WERI-Rb-1 (cell line): ENCODE data around the gene DISP3.

Source experiments
- DNase-seq: peaks from one replicate; pipeline ENCODE4 v3.0.0-alpha.2; 2020
- H3K27ac ChIP-seq: fragments of 250-450 bp; sonication (Bioruptor Pico); 2 replicates; pipeline ENCODE4 v1.5.1; 2020; ENCODE audit warnings: mild to moderate bottlenecking, moderate library complexity
- H3K27me3 ChIP-seq: fragments of 250-450 bp; sonication (Bioruptor Pico); 2 replicates; pipeline ENCODE4 v1.5.1; 2021; ENCODE audit warnings: mild to moderate bottlenecking, low read depth, moderate library complexity; ENCODE audit not compliant: insufficient read depth, severe bottlenecking
- H3K36me3 ChIP-seq: fragments of 250-450 bp; sonication (Bioruptor Pico); 2 replicates; pipeline ENCODE4 v1.5.1; 2020; ENCODE audit warnings: mild to moderate bottlenecking, moderate library complexity
- H3K4me3 ChIP-seq: 2 replicates; pipeline ENCODE4 v1.5.1; 2011; ENCODE audit warnings: low read depth, mild to moderate bottlenecking, control low read depth, low read length
- H3K9me3 ChIP-seq: fragments of 250-450 bp; sonication (Bioruptor Pico); 2 replicates; pipeline ENCODE4 v1.5.1; 2021; ENCODE audit warnings: mild to moderate bottlenecking, moderate library complexity; ENCODE audit not compliant: severe bottlenecking
- TF ChIP-seq, protein P1 (sequence below): IDR thresholded peaks from 2 replicates; pipeline ENCODE4 v1.5.1; 2011; ENCODE audit warnings: low read depth, mild to moderate bottlenecking, control low read depth, inconsistent platforms, low read length

The DISP3 gene

DNA sequence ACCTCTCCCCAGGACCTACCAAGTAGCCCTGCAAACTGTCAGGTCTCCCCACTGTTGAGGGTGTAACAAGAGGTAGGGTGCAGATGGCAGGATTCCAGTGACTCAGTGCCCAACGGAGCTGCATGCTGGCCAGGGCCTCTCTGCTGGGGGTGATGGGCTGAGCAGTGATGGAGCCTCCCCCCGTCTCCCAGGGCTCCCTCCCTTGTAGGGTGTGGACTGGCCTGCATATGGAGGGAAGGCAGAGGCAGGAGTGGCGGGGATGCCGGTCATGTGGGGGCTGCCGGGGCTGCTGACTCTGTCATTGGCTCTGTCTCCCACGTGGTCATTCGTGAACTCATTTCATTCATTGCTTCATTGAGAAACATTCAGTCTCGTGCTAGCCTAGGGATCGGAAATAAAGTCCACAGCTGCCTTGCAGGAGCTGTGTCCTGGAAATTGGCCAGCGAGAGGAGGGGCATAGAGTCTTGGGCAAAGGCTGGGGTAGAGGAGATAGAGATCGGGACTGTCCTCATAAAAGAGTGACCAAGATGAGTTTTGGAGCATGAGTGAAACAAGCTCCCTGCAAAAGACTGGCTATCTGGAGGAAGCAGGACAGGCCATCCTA, 22.9 kb upstream of the DISP3 start:
- no peaks in the 10 kb centered on the region for H3K27me3 ChIP-seq
- no peaks in the 10 kb centered on the region for H3K36me3 ChIP-seq
- TF ChIP-seq, protein P1, sequence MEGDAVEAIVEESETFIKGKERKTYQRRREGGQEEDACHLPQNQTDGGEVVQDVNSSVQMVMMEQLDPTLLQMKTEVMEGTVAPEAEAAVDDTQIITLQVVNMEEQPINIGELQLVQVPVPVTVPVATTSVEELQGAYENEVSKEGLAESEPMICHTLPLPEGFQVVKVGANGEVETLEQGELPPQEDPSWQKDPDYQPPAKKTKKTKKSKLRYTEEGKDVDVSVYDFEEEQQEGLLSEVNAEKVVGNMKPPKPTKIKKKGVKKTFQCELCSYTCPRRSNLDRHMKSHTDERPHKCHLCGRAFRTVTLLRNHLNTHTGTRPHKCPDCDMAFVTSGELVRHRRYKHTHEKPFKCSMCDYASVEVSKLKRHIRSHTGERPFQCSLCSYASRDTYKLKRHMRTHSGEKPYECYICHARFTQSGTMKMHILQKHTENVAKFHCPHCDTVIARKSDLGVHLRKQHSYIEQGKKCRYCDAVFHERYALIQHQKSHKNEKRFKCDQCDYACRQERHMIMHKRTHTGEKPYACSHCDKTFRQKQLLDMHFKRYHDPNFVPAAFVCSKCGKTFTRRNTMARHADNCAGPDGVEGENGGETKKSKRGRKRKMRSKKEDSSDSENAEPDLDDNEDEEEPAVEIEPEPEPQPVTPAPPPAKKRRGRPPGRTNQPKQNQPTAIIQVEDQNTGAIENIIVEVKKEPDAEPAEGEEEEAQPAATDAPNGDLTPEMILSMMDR = no peak
- no peak overlapping the region for H3K4me3 ChIP-seq
- H3K27ac ChIP-seq = no peak overlapping the region
- DNase-seq = no peak
- no peaks in the 10 kb centered on the region for H3K9me3 ChIP-seq

DNA sequence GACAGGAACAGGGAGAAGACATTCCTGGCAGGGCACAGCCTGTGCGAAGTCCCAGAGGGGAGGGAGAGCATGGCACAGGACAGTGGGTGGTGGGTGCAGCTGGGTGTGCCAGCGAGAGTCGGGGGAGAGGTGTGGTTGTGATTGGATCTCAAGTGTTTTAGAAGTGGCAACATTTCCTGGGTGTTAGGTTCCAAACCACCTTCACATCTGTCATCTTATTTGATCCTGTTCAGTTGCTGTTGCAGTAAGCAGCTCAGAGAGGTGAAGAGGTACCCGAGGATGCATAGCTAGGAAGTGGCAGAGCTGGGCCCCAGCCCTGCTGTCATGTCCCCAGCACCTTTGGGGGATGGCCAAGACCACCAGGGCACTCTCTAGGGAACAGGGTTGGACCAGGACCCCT, 22.0 kb upstream of the DISP3 start:
- no peaks in the 10 kb centered on the region for H3K27me3 ChIP-seq

DNA sequence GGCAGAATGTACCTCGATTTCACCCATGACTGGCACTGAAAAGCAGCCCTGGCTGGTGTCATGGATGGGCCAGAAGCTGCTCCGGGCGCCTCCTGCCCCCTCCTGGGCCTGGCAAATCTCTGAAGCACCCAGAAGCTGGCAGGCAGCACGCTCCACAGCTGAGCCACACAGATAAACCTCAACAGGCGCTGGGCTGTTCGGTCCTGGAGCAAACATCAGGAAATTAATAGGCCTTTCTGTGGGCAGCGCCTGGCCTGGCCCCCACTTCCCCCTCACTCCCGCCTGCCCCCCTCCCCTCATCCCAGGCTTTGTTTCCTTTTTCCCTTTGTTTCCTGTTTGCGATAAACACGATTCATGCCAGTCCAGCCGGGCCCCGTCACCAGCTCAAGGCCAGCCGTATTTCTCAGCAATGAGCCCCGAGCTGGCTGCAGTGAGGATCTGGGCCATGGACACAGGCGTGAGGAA, 20.1 kb upstream of the DISP3 start:
- peak overlapping the region; percentile 75 for H3K27ac ChIP-seq
- no peak for DNase-seq
- H3K27me3 ChIP-seq = no peaks in the 10 kb centered on the region
- H3K36me3 ChIP-seq = no peaks in the 10 kb centered on the region
- H3K4me3 ChIP-seq = no peak overlapping the region
- no peaks in the 10 kb centered on the region for H3K9me3 ChIP-seq
- TF ChIP-seq, protein P1 = no peak

More for the DNA sequence above, 22.0 kb upstream of the DISP3 start:
- TF ChIP-seq, protein P1 = no peak
- no peak overlapping the region for H3K4me3 ChIP-seq
- no peak for DNase-seq
- H3K9me3 ChIP-seq = no peaks in the 10 kb centered on the region
- no peak overlapping the region; the same call in 1 of the 2 replicates for H3K27ac ChIP-seq
- no peaks in the 10 kb centered on the region for H3K36me3 ChIP-seq

DNA sequence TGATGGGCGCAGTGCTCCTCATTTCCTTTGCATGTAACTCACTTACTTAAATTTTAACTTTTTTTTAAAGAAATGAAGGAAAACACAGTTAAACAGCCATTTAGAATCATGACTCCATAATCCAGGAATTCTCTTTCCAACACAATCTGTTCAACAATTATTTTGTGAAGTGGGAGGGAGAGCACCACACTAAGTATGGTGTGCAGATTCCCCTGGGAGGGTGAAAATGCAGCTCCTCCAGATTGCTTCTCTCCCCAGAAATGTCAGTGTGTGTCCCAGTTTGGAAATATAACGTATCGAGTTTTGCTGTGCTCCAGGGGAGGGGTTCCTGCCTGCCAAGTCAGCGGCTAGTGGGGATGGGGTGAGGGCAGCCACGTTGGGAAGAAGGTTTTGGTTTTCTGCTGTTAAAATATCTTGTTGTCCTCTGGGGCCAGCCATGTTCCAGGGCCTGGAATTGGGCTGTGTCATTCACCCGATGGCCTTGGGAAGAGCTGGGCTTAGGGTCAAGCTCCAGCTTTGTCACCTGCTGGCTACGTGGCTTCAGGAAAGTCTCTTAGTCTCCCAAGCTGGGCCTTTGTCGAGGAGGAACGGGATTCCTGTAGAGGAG, 17.3 kb upstream of the DISP3 start:
- no peak for DNase-seq
- no peaks in the 10 kb centered on the region for H3K36me3 ChIP-seq
- no peaks in the 10 kb centered on the region for H3K27me3 ChIP-seq
- H3K4me3 ChIP-seq = no peak overlapping the region
- TF ChIP-seq, protein P1 = no peak
- H3K9me3 ChIP-seq = no peaks in the 10 kb centered on the region
- H3K27ac ChIP-seq = no peak overlapping the region

DNA sequence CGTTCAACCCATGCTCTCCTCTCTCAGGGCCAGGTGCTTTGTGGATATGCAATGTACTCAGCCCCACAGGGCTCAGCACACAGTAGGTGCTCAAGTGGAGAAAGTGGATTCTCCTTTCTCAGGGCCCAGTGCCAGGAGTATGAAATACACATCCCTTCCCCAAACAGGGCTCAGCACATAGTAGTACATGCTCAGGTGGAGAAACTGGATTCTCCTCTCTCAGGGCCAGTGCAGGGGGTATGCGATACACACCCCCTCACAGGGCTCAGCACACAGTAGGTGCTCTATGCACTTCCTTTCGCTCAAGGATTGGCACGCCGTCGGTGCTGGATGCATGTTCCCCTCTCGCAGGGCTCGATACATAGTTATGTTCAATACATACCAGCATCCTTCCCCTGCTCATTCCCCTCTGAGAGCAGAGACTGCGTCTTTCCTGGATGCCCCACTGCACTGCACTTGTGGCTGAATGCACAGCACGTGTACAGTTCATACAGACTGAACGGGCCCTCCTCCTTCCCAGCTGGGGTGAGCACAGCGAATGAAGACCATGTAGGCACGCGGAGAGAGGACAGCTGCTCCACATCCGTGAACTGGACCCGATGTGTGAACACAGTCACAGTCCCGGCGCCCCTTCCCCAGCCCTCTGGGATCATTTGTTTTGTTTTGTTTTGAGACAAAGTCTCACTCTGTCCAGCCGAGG, 16.6 kb upstream of the DISP3 start:
- TF ChIP-seq, protein P1 = no peak
- no peaks in the 10 kb centered on the region for H3K9me3 ChIP-seq
- H3K36me3 ChIP-seq = no peaks in the 10 kb centered on the region
- no peaks in the 10 kb centered on the region for H3K27me3 ChIP-seq
- no peak overlapping the region for H3K4me3 ChIP-seq
- no peak for DNase-seq
- H3K27ac ChIP-seq = no peak overlapping the region
